NCI-H2196 (cell line): ENCODE measurements around the gene CRB3.
"Not testable (repeated sequence)": the region's sequence is repeated elsewhere in the genome, so short reads cannot be mapped to it uniquely, and the experiment has no call there.

Experiments
- DNase-seq: peaks from one replicate; lab custom pipeline; 2025; ENCODE audit not compliant: unreplicated experiment; lab: John Stamatoyannopoulos, UW

CRB3 gene

DNA sequence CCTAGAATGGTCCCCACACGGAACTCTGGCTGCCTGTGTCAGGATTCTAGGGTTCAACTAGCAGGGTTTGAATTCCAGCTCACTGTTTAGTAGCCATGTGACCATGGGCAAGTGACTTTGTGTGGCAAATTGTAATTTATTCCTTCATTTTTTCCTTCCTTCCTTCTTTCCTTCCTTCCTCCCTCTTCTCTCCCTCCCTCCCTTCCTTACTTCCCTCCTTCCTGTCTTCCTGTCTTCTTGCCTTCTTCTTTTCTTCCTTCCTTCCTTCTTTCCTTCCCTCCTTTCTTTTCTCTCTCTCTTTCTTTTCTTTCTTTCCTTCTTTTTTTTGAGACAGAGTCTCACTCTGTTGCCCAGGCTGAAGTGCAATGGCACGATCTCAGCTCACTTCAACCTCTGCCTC, 26.1 kb downstream of the CRB3 start:
- DNase-seq: no peak

DNA sequence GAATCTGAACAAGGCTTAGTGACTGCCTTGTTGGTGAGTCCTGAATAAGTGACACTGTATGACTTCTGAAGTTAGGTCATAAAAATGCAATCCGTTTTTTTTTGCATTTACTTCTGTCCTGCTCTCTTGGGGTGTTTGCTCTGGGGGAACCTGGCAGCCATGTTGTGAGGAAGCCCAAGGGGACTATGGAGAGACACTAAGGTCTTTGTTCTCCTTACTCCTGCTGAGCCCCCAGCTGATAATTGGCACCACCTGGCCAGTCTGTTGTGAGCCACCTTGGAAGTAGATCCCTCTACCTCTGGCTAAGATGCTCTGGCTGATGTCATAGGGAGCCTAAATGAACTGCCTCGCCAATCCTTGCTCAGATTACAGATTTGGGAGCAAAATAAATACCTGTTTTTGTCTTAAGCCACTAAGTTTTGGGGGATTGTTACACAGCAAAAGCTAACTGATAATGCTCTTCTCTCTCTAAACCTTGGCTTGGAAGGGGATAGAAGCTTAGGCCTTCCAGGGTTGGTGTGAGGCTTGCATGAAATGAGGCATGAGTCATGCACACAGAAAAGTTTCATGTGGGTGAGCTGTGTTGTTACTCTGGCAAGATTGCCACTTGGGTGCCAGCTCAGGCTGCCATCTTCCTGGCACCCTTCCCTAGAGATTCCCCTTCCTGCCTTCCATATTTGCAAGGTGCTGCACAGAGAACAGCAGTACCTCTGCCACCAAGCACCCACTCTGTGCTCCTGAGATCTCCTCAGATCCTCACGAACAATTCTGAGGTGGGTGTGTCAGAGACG, 27.9 kb downstream of the CRB3 start:
- DNase-seq: no peak

GRCh38 chr19:6494438-6495036, 30.5 kb downstream of the CRB3 start:
- no peak for DNase-seq

DNA sequence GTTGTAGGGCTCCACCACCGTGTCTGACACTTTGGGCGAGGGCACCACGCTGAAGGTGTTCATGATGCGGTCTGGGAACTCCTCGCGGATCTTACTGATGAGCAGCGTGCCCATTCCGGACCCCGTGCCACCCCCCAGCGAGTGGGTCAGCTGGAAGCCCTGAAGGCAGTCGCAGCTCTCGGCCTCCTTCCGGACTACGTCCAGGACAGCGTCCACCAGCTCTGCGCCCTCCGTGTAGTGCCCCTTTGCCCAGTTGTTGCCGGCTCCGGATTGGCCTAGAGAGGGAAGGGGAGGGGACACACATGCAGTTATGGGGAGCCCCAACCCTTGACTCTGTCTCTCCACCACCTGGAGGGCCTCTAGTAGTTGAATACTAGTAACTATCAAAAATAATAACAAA, 31.9 kb downstream of the CRB3 start:
- no peak for DNase-seq

DNA sequence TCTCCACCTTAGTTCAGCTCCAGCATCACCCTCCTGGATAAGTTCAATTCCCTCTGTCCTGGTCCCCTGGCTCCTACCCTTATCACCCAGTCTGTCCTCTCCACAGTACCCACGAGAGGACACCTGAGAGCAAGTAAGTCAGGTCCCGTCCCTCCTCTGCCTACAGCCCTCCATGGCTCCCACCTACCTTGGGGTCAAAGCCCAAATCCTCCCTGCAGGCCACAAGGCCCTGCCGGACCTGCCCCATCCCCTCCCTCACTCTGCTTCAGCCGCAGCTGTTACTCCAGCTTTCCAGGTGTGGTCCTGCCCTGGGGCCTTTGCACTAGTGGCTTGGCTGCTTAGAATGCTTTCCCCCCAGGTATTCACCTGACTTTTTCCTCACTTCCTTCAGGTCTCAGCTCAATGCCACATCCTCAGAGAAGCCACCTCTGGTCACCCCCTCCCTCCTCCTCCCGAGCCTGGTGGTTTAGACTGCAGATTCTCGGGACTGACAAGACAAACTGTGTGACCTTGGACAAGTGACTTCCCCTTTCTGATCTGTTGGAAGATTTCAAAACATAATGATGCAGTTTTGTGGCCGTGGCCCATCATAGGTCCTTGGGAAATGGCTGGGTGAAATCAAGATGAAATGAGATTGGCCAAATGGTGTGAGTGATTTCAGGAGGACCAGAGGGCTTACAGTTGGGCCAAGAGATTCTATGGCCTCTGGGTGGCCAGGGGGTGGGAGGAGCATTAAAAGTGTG, 34.4 kb downstream of the CRB3 start:
- no peak for DNase-seq

DNA sequence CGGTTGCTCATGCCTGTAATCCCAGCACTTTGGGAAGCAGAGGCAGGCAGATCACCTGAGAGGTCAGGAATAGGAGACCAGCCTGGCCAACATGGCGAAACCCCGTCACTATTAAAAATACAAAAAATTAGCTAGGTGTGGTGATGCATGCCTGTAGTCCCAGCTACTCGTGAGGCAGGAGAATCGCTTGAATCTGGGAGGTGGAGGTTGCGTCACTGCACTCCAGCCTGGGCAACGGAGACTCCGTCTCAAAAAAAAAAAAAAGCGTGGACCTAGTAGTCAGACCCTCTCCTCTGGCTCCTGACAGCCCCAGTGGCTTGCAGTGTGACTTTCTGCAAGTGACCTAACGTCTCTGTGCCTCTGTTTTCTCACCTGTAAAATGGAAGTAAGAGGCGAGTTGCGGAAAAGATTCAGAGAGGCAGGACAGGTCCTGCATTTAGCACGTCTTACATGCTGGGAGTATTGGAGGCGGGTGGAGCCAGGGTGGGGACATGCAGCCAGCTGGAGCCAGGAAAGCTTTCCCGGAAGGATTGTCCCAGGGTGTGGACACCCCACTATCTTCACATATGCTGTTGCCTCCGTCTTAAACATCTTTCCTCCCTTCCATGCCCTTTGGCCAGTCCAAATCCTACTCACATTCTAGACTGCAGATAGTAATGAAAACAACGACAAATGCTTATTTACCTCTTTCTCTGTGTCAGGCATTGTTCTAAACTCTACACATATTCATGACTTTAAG, 35.1 kb downstream of the CRB3 start:
- DNase-seq: no peak

GRCh38 chr19:6500837-6501739, 37.0 kb downstream of the CRB3 start:
- no peak for DNase-seq

DNA sequence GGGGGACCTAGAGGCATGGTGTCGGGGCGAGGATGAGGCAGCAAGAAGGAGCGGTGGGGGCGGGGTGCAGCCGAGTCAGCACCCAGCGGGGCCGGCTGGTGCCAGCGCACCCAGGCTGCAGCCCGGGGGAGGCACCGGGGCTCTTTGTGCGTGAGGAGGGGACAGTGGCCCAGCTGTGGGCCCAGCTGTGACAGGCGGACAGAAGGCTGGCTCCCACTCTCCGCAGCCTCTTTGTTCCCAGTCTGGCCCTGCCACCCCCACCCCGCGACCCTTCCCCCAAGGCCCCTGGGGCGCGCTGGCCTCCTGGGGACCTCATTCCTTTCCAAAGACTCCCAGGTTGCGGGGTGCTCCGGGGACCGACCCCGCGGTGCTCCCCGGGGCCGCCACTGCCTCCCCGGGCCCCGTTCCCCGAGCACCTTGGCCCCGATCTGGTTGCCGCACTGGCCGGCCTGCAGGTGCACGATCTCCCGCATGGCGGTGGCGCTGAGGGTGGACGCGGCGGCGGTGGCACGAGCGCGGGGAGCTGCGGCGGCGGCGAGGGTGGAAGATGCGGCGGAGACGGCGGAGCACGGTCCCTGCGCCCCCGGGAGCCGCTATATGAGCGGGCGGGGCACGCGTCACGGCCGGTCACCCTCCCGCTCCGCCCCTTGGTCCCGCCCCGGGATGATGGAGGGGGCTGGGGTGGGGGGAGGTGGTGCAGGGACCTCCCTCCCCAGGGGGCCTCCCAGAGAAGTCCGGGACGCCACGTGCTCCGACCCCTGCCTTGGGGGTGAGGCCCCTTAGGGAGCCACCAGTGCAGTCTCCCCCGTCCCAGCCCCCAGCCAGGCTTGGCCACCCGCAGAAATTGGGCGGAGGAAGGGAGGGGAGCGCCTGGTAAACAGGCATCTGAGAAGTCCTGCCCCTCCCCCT, 37.9 kb downstream of the CRB3 start, which contains the start of gene TUBB4A:
TUBB4A (minus strand) TSS at position 570 of the 909 bp plus-strand sequence; CDS start at position 473, 97 bp downstream.
- DNase-seq: no peak

DNA sequence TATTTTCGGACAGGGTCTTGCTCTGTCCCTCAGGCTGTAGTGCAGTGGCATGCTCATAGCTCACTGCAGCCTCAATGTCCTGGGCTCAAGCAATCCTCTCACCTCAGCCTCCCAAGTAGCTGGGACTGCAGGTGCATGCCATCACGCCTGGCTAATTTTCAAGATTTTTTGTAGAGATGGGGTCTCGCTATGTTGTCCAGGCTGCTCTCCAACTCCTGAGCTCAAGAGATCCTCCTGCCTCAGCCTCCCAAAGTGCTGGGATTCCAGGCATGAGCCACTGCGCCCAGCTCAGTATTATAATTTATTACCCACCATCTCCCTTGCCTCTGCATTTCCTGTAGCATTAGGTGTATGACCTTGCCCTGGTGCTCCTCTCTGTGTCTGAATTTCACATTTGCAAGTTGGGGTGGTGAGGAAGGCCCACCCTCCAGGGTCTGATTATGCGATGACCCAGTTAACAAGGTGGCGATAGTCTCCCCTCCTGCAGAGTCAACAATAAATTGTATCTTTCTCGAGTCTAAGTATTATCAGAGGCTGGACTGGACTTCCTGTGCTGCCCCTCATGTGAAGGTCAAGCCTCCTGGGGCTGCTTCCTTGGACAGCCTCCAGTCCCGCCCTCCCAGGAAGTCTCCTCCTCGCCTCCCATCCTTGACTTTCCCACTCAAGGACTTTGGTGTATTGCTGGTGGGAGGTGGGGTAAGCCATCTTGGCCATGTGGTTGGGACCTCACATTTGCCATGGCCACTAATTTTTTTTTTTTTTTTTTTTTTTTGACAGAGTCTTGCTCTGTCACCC, 39.5 kb downstream of the CRB3 start:
- no peak for DNase-seq

DNA sequence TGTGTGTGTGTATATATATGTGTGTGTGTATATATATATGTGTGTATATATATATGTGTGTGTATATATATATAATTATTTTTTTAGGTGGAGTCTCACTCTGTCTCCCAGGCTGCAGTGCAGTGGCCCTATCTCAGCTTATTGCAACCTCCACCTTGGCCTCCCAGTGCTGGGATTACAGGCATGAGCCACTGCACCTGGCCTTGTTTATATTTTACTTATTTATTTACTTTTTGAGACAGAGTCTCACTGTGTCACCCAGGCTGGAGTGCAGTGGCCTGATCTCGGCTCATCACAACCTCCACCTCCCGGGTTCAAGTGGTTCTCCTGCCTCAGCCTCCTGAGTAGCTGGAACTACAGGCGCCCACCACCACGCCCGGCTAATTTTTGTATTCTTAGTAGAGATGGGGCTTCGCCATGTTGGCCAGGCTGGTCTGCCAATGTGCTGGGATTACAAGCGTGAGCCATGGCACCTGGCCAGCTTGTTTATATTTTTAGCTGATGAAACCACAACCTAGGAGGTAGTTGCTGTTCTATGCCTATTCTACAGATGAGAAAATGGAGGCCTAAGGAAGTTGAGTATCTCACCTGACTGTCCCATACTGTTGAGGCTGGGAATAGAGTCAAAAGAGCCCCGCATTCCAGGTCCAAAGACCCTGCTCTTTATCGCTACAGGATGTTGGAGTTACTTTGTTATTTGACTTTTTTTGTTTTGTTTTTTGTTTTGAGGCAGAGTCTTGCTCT, 44.1 kb downstream of the CRB3 start:
- not testable (repeated sequence) for DNase-seq

DNA sequence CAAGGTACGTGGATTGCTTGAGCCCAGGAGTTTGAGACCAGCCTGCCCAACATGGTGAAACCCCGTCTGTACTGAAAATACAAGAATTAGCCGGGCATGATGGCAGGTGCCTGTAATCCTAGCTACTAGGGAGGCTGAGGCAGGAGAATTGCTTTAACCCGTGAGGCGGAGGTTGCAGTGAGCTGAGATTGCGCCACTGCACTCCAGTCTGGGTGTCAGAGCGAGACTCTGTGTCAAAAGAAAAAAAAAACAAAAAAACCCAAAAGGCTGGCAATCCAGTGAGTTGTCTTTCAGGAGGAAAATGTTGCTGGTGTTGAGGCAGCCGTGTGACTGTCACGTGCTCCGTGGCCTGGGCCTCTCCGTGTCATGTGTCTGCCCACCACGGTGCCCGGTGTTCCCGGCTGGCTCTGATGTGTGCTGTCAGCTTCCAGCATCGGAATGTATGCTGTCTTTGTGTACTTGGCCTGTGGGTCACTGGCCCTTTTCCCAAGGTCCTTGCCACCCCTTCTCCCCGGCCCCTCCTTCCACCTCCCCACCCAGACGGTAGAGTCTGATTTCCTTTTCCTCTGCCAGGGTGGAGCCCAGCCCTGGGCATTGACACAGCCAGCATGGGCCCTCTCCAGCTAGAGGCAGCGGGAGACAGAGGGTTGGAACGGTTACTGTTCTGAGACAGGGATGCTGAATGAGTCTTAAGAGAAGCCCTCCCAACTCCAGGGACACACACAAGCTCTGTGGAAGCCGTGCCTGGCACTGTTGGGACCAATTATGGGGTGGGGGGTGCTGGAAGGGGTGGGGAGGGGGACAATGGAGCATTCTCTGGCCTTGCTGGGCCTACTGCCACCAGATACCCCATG, 45.3 kb downstream of the CRB3 start:
- no peak for DNase-seq

GRCh38 chr19:6510618-6511017, 46.5 kb downstream of the CRB3 start:
- no peak for DNase-seq

- DNase-seq: no peak
These were observed 50.0 kb downstream of the CRB3 start for GRCh38 chr19:6514089-6514488.

DNA sequence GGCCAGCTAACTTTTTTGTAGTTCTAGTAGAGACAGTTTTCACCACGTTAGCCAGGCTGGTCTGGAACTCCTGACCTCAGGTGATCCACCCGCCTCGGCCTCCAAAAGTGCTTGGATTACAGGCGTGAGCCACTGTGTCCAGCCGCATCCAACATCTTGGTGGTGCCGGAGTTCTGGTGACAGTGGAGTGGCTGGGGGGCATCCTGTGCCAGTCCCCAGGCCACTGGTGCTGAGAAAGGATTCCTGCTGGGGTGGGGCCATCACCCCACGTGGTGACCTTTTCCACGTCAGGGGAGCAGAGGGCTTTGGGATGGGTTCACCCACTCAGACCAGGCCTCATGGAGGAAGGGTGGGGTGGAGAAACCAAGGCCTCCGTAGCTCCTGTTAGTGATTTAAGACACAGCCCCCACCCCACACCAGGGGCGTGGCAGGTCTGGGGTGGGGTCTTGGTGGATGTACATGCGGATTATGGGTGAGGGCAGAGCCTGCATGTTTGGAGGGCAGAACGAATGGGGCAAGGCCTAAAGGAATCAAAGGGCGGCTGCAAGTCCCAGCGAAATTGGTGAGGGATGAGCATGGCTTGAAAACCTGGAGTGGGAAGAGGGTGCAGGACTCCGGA, 51.0 kb downstream of the CRB3 start:
- DNase-seq: no peak

DNA sequence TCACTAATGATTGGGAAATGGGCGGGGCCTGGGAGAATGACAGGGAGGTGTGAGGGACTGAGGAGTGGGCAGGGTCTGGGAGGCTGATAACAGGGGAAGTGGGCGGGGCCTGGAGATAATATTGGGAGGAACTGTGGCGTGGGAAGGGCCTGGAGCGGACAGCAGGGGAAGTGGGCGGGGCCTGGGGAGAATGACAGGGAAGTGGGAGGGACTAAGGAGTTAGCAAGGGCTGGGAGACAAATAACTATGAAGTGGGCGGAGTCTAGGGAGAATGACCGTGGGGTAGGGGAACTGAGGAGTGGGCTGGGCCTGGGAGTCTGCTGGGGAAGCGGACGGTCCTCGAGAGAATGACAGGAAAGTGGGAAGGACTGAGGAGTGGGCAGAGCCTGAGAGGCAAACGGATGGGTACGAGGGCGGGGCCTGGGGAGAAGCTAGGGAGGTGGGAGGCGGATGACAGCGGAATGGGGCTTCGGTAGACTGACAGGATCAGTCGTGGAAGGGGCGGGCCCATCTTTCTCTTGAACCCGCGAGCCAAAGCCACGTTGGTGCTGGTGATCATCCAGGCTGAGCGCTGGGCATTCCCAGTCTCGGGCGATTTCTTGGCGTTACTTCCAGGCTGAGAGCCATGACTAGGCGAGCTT, 52.1 kb downstream of the CRB3 start:
- DNase-seq: peak; percentile 95
